Right lobe of liver (tissue), 6 donors: ENCODE data around the gene FITM1. TPM values are rescaled to one million over a fixed set of nuclear protein-coding genes. Genes with fewer than 3 reads are reported as not detected.

Source experiments
- ATAC-seq, 4 donors: fragments of 200-7000 bp; cut with Tn5 transposase; one replicate each; pipeline ENCODE4 v1.9.1; 2020; ENCODE audit warnings: mild to moderate bottlenecking in 4 of 4, moderate library complexity in 4 of 4
- DNase-seq, 3 donors: peaks; one replicate each; pipeline ENCODE4 v3.0.0-alpha.2; 2020
- H3K27ac ChIP-seq, 3 donors: fragments of 200-600 bp; one replicate each; pipeline ENCODE4 v1.8.0; 2022
- H3K27me3 ChIP-seq, 2 donors: fragments of 200-600 bp; one replicate each; pipeline ENCODE4 v1.8.0; 2022
- H3K36me3 ChIP-seq, 4 donors: fragments of 200-600 bp; sonication (generic) in 1 of 4; one replicate each; pipeline versions ENCODE4 v1.5.1 to v1.8.0; 2017 to 2022; ENCODE audit warnings: control low read depth in 1 of 4
- H3K4me1 ChIP-seq, 4 donors: fragments of 200-600 bp; sonication (generic) in 1 of 4; one replicate each; pipeline versions ENCODE4 v1.5.1 to v1.8.0; 2017 to 2022; ENCODE audit warnings: control low read depth in 1 of 4
- H3K4me3 ChIP-seq, 3 donors: fragments of 200-600 bp; one replicate each; pipeline ENCODE4 v1.8.0; 2022
- H3K9me3 ChIP-seq, 4 donors: fragments of 200-600 bp; sonication (generic) in 1 of 4; one replicate each; pipeline versions ENCODE4 v1.5.1 to v1.8.0; 2017 to 2022; ENCODE audit warnings: control low read depth in 1 of 4
- POLR2A ChIP-seq: fragments of 450-650 bp; IDR thresholded peaks from one replicate; pipeline ENCODE4 v1.6.1; 2017; ENCODE audit warnings: antibody characterized with exemption, mild to moderate bottlenecking
- WGBS: methylation state at CpG from one replicate; pipeline ENCODE4 v1.1.6; 2018; ENCODE audit warnings: low coverage, low lambda C conversion rate; ENCODE audit not compliant: insufficient coverage; ENCODE audit errors: missing lambda C conversion rate; 5-methylcytosine and 5-hydroxymethylcytosine counted together
- intact Hi-C, 2 donors: fragments of 100-400 bp; cut with DNase I; formaldehyde crosslinking; loops; one replicate each; pipeline versions ENCODE4 v1.11.2 to v1.14.1; 2022
- total RNA-seq, 6 experiments: library from RNA; depleted of rRNA in 2 of 6; stranded (reverse); fragments of >200 nt in 2 of 6; fragmentation: NEBNext Ultra II Directional in 3 of 6; extraction: Animal tissue kit (Norgen Biotek cat#: 25700) in 3 of 6; gene quantifications; one replicate each; pipeline versions ENCODE4 v1.1.0 to v1.2.4, GENCODE V29; 2016 to 2023
- TF ChIP-seq, protein P1 (sequence below), 4 donors: fragments of 200-600 bp in 3 of 4; fragments of 450-650 bp in 1 of 4; IDR thresholded peaks; one replicate each; pipeline versions ENCODE4 v1.5.1 to v1.8.0; 2016 to 2022; ENCODE audit warnings: antibody characterized with exemption in 4 of 4, mild to moderate bottlenecking in 2 of 4
- donor health status: DM: no; HTN: yes; CAD: no.
- donor health status: DM: no; HTN: no; CAD: no.
- donor health status: DM: no; HTN: no; CAD: no.
- donor health status: DM: no; HTN: yes; CAD: no.
- donor health status: DM: no; HTN: yes; CAD: no.

The FITM1 gene
- total RNA-seq, 6 experiments from 2014 or later: 1.5 to 32.5 (median 9.3) TPM

DNA sequence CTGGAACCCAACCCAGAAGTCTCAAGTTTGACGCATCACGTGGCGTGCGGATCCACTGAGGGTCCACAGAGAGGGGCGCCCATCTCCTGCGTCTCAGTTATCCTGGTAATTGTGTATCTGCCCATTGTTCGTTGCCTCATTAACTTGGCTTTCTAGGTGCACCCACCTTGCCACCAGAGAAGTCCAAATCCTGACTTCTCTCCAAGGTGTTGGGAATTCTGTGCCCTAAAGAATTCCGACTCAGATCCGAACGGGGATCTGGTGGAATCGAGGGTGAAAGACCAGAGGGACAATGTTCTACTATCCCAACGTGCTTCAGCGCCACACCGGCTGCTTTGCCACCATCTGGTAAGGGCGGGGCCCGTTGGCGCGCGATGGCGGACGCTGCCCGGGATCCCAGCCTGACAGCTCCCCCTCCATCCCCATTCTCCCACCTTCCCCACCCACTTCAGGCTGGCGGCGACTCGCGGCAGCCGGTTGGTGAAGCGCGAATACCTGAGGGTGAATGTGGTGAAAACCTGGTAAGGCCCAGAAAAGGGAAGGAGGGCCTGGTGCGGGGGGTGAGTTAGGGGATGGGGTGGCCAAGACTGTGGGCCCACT, 41.9 kb downstream of the FITM1 start:
- 52% methylated on average over 14 of the region's 30 CpGs for WGBS
- intact Hi-C loops: no loop called here
- TF ChIP-seq, protein P1, sequence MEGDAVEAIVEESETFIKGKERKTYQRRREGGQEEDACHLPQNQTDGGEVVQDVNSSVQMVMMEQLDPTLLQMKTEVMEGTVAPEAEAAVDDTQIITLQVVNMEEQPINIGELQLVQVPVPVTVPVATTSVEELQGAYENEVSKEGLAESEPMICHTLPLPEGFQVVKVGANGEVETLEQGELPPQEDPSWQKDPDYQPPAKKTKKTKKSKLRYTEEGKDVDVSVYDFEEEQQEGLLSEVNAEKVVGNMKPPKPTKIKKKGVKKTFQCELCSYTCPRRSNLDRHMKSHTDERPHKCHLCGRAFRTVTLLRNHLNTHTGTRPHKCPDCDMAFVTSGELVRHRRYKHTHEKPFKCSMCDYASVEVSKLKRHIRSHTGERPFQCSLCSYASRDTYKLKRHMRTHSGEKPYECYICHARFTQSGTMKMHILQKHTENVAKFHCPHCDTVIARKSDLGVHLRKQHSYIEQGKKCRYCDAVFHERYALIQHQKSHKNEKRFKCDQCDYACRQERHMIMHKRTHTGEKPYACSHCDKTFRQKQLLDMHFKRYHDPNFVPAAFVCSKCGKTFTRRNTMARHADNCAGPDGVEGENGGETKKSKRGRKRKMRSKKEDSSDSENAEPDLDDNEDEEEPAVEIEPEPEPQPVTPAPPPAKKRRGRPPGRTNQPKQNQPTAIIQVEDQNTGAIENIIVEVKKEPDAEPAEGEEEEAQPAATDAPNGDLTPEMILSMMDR (IDR thresholded peaks at IDR 0.05): no peak
- TF ChIP-seq POLR2A: no peak
- DNase-seq: no peak
- no peak overlapping the region for H3K27ac ChIP-seq
- H3K36me3 ChIP-seq: peaks cover 0 to 5% (median 0%) of the 10 kb centered on the region in 4 donors
- no peaks in the 10 kb centered on the region for H3K27me3 ChIP-seq
- no peaks in the 10 kb centered on the region for H3K9me3 ChIP-seq
- ATAC-seq: no peak
- no peak overlapping the region for H3K4me3 ChIP-seq
- no peaks in the 10 kb centered on the region for H3K4me1 ChIP-seq

DNA sequence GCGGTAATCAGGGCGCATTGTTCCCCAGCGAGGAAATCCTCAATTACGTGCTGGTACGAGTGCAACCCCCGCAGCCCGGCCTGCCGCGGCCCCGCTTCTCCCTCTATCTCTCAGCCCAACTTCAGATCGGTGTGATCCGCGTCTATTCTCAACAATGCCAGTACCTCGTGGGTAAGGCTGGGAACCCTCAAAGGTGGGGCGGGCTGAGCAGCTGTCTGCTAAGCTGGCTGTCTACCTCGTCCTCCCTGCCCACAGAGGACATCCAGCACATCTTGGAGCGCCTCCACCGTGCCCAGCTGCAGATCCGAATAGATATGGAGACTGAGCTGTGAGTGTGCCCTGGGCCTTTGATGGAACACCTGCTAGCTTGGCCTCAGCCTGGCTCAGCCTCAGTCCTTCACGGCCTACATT, 42.4 kb downstream of the FITM1 start:
- Histone ChIP-seq H3K4me1 (no peaks in the 10 kb centered on the region), H3K36me3 (peaks cover 0 to 5% (median 0%) of the 10 kb centered on the region in 4 donors), H3K4me3 (no peak overlapping the region), H3K9me3 (no peaks in the 10 kb centered on the region), H3K27ac (no peak overlapping the region), H3K27me3 (no peaks in the 10 kb centered on the region)
- intact Hi-C loops: no loop called here
- no peak for TF ChIP-seq POLR2A
- TF ChIP-seq, protein P1 (IDR thresholded peaks at IDR 0.05): no peak
- WGBS: 87% methylated on average over 20 of the region's 20 CpGs
- ATAC-seq: no peak
- peak in 1 of 3 donors; percentile 49 for DNase-seq

DNA sequence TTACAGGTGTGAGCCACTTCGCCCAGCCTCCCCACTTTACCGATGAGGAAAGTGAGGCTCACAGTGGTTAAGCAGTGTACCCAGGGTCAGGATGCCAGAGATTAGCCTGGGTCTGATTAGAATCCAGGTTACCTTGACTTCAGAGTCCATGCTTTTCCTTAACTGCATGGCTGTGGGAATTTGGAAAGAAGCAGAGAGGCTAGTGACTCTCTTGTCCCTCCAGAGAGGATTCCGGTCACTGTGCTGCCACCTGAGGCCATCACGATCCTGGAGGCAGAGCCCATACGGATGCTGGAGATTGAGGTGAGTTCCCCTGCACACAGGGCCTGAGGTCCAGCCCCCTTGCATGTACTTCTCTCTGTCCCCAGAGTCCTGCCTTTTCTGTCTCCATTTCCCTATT, 46.1 kb downstream of the FITM1 start:
- TF ChIP-seq, protein P1 (IDR thresholded peaks at IDR 0.05): no peak
- no peak for TF ChIP-seq POLR2A
- intact Hi-C loops: no loop called here
- peaks cover 0 to 11% (median 8%) of the 10 kb centered on the region in 4 donors for H3K36me3 ChIP-seq
- ATAC-seq: no peak
- no peak overlapping the region for H3K4me3 ChIP-seq
- no peaks in the 10 kb centered on the region for H3K9me3 ChIP-seq
- no peak overlapping the region for H3K27ac ChIP-seq
- peaks cover 0 to 23% (median 11%) of the 10 kb centered on the region in 4 donors for H3K4me1 ChIP-seq
- no CpG with 5 or more reads among the region's 5 CpGs for WGBS
- no peaks in the 10 kb centered on the region for H3K27me3 ChIP-seq
- DNase-seq: no peak

DNA sequence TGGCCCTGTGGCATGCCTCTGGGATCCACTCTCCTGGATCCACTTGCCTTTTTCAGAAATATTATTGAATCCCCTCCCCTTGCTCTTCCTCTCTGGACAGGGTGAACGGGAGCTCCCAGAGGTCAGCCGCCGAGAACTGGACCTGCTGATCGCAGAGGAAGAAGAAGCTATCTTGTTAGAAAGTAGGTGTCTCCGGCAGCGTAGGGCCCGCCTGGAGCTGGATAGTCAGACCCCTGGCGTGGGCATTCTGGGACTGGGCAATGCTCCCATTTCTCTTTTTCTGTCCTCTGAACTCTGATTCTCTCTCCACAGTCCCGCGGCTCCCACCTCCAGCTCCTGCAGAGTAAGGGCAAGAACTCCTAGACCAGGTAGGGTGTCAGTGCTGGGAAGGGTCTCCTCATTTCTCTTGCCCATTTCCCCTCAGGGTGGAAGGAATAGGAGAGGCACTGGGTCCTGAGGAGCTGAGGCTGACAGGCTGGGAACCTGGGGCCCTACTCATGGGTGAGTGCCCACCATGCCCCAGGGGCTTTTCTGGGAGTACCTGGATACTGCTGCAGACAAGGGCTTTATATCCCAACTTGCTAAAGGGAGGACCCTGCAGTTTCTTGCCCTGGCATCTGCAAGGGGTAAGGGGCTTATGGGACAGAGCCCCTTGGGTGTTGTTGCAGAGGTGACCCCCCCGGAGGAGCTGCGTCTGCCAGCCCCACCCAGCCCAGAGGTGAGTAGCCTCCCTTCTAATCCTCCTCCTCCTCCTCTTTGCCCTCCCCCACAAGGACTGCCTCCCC, 46.8 kb downstream of the FITM1 start:
- H3K27ac ChIP-seq: no peak overlapping the region
- H3K27me3 ChIP-seq: no peaks in the 10 kb centered on the region
- ATAC-seq (no peak), DNase-seq (no peak)
- no CpG with 5 or more reads among the region's 12 CpGs for WGBS
- intact Hi-C loops: no loop called here
- peaks cover 0 to 15% (median 8%) of the 10 kb centered on the region in 4 donors for H3K36me3 ChIP-seq
- peaks cover 0 to 23% (median 11%) of the 10 kb centered on the region in 4 donors for H3K4me1 ChIP-seq
- H3K4me3 ChIP-seq: no peak overlapping the region
- no peak for TF ChIP-seq POLR2A
- TF ChIP-seq, protein P1 (IDR thresholded peaks at IDR 0.05): no peak
- H3K9me3 ChIP-seq: no peaks in the 10 kb centered on the region
